A204.1 (cell line): ENCODE results near the gene OR6B2.
A peak's percentile ranks its signal among the peaks of the same experiment; 100 is the strongest.
"Not testable (repeated sequence)": the region's sequence is repeated elsewhere in the genome, so short reads cannot be mapped to it uniquely, and the experiment has no call there.

ENCODE experiments used
- FAIRE-seq: peaks from 2 replicates; lab custom pipeline; 2012; peaks lifted over from hg19 to GRCh38; lab: Jason Lieb, UNC

Gene OR6B2

DNA sequence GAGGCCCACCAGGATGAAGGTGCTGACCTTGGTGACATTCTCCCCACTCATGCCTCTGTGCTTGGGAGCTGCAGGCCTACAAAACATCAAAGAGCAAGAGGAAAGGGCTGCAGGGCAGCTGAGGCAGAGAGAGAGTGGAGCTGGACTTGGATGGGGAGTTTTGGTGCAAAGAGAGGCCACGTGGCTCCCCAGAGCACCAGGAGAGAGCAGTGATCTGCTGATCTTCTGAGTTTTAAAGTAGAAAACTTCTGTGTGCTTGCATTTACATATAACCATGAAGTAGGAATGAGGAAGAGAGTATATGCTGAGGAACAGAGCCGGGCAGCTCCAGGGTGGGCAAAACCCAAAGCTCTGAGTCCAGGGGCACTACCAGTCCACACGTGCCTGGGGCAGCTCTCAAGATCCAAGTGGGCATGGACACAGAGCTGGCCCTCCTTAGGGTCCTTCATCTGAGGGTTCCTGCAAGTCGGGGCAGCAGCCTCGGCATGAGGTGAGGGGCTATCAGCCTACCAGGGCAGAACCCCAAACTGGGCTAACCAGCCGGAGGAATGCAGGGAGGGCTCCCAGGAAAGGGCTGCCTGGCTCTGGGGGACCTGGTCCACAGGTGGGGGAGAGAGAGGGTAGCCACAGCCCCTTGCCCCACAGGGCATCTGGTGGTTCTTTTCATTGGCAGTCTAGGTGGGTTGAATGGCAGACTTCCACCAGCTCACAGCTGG is at the start of gene OR6B2:
Gene OR6B2, minus strand, starts transcription at position 51 of the 716 bp plus-strand sequence. Its CDS starts 0 bp downstream, at position 51.
- no peak for FAIRE-seq

DNA sequence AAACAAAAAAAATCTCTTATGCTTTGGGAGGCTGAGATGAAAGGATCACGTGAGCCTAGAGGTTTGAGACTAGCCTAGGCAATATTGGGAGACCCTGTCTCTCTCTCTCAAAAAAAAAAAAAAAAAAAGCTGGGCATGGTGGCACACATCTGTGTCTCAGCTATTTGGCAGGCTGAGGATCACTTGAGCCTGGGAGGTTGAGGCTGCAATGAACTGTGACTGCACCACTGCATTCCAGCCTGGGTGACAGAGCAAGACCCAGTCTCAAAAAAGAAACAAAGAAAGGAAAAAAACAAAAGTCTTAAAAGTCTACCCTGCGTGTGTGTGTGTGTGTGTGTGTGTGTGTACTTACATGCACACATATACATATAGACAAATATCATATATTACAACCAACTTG is 48.4 kb upstream of the OR6B2 start:
- FAIRE-seq = no peak

DNA sequence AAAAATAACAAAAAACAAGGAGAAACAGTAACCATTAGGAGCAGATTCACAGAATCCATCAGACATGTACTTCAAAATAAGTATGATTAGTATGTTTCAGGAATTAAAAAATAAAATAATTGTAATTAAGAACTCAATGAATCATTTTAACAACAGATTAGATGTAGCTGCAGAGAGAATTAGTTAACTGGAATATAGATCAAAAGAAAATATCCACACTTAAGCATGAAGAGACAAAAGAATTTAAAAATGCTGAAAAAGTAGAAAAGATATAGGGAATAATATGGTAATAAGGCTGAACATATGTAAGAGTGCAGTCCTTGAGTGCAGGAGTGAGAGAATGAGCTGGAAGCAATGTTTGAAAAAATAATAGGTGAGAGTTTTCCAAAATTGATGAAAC is 47.2 kb upstream of the OR6B2 start:
- FAIRE-seq = no peak

DNA sequence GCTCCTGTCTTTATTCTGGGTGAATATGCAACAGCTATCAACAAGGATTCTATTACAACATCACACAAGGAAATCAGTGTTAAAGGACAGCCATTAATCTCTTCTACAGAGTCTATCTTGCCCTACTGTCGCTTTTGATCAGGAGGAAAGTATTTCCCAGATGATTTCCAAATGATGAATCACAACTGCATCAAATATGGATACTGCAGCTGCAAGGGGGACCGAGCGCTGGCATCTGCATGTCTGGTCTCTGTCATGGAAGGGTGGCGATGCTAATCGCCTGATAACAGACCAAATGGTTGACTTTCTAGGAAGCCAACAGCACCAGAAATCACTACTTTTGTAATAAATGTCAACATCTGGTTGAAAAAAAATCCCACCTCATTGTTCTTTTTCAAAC is 44.3 kb upstream of the OR6B2 start:
- no peak for FAIRE-seq

DNA sequence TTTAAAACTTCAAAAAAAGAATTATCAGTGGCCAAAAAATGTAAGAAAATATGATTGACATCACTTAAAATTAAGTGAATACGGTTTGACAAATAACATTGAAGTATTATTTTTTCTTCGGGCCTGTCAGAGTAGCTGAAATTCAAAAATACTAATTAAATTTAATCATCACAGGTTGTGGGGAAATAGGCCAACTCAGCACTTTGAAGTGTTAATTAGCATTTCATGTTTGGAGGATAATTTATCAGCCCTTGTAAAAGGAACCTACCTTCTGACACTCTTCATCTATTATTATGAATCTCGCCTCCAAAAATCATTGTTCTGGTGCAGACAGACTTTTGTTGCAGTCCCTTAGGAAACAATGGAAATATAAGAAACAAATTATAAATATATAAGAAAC is 40.7 kb upstream of the OR6B2 start:
- no peak for FAIRE-seq

DNA sequence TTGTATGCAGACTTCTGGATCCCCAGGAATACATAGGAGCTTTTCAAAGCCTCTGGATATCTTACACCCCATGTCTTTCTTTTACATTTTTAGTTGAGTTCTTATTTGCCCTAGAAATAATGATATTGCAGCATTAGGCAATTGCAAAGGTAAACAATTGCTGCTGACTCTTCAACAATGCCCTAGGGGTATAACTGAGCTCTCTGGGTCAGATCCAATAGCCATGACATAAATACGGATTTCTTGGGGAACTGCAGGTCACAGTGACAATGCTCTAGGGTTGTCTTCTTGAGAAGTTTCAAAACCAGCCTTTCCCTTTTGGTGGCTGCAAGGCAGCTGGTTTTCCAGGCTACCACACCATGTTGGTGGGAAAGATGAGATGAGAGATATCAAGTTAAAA is 39.6 kb upstream of the OR6B2 start:
- no peak for FAIRE-seq

DNA sequence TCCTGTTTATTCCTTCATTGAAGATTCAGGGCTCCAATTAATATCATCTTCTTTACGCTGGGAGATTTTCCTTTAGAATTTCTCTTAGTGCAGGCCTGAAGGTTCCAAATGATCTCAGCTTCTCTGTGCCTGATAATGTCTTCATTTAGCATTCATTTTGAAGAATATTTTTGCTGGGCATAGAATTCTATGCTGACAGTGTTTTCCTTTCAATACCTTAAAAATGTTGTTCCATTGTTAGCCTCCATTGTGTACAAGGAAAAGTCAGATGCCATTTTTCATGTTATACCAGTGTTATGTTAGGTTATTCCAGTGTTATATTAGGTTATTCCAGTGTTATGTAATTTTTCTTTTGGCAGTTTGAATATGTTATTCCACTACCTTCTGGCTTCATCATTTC is 38.0 kb upstream of the OR6B2 start:
- FAIRE-seq = no peak

DNA sequence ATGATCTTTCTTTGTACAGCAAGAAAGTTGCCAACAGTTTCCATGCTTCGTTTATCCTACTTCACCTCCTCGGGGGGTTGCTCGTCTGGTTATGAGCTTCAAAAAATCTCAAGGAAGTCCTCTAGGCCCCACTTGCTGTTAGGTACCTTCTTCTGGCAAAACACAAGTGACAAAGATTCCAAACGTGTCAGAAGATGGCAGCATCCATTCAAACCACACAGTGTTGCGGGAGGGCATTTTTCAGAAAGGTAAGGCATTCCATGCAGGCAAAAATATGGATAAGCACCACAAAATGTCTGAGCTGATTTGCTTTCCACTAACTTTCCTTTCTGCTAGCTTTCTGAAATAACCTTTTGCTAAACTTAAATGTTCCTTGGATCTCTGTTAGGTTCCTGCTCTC is 36.3 kb upstream of the OR6B2 start:
- FAIRE-seq = no peak

DNA sequence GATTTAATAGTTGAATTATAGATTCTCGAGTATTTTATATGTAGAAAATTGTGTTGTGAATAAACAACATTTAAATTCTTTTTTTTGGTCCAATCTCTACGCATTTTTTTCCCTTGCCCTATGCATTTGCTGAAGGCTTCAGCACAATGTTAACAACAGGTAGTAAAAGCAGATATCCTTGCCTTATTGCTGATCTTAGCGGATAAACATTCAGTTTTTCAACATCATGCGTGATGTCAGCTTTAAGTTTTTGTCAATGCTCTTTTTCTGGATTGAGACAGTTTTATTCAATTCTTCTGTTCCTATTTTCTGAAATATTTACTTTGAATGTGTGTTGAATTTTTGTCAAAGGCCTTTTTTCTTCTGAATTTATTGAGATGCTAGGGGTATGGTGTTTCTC is 34.7 kb upstream of the OR6B2 start:
- no peak for FAIRE-seq

DNA sequence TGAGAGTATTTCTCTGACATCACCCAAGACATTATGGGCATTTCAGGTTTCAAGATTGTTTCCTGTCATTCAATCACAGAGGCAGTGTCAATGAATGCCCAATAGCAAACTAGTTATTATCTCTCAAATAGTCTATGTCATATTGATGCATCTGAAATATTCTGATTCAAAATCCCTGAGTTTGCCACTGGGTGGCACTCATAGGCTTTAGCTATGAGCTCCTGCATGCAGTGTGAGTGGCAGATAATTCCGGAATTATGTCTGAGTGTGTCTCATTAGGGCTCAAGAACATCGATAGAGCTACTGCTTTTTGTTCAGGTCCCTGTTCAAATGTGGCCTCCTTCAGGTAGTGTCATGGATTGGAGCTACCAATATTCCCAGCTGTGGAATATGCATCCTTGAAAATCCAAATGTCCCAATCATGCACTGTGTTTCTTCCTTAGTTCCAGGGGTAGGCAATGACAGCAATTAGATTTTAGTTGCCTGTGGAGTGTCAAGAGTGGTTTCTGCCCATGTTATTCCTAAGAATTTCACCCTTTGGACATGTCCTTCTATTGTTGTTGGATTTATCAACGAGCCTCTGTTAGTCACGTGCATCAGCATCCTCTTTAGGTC is 30.9 kb upstream of the OR6B2 start:
- peak; percentile 94 for FAIRE-seq

DNA sequence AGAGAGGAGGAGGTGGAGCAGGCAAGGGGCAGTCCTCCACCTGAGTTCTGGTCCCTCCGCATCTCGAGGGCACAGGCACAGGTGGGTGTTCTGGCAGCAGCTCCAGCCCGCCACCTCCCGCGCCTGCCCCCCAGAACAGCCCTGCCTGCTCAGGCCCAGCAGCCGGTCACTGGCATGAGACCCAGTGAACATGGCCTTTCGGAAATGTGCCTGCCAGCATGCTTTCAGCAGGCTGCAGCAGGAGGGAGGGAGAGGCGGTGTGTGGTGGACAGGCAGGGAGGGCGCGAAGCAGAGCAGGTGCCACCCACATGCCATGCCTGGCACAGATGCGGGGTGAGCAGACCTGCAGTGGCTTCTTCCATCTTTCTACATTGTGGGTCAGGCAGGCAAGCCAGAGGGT is 26.4 kb upstream of the OR6B2 start:
- FAIRE-seq = no peak

DNA sequence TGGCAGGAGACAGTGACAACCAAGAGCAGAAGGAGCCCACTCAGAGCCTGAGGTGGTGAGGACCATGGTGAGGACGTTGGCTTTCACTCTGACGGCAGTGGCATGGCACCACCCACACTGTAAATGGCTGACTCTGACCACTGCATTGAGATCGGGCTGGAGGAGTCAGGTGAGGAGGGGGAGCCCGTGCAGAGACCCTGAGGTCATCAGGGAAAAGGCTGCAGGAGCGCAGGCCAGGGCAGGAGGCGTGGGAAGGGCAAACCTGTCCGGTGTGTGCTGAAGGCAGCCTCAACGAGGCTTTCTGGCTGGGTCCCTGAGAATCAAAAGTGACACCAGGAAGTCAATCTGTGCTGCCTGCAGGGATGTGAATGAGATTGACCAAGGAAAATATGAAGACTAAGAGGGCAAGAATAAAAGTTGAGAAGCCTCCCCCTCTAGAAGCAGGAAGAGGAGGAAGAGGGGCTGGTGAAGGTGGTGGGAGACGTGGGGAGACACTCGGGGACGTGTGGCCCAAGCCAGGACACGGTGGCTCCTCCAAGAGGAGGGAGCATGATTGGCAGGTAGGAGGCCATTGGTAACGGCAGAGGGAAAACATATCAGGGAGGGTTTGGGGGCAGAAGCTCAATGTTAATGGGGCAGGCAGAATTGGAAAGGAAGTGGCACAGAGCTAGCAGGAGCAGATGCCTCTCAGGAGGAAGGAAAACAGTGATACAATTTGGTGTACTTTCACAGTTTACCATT is 25.1 kb upstream of the OR6B2 start:
- no peak for FAIRE-seq

DNA sequence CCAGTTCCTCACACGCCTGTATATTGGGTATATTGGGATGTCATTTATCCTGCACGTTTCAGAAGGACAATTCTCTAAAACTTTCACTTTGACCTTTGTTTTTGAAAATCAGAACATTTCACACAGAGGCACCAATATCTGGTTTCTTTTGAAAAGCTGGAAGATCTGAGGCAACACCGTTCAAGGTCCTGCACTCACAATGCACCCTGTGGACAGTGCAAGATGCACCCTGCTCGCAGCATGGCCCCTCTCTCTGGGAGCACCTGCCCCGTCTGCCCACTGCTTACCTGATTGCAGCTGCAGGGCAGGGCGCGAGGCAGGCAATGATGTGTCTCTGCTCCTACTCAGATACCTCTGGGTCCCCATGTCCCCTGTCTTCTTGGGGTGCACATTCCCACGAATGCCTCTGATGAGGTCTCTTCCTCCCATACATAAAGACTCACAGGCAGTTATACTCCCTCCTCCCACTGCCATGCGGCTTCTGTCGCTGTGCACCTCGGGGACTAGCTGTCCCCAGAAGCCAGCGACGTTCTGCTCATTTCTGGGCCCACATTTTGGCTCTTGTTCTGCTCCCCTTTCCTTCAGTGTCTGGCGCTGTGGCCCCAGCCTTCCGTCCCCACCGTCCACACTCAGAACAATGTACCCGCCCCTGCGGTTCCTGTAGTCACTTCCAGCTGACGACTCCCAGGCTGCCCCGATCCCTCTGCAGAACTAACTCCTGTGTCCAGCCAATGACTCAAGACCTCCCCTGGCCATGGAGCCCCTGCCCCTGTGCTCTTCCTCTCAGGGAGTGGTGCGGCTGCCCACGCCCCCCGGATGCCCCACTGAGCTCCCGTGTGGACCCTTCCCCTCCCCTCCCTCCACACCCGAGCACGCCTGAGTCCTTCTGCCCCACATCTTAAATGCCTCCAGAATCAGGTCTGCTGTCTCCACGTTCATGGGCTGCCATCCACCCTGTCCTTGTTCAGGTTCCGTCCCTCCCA is 23.2 kb upstream of the OR6B2 start, which contains the start of gene OR6B3:
Gene OR6B3, minus strand, starts transcription at position 349 of the 983 bp plus-strand sequence.
- no peak for FAIRE-seq

DNA sequence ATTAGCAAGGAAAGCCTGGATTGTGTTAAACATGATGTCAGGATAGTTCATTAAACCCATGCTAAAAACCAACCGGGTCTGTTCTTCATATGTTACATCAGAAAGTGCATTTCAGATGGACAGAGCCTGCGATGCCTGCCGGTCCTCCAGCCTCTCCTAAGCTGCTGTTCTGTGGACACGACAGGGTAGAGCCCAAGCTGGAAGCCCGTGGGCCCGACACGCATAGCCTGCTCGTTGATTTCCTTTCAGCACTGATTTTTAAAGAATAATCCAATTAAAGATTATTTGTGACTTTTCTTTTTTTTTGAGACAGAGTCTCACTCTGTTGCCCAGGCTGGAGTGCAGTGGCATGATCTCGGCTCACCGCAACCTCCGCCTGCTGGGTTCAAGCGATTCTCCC is 22.3 kb upstream of the OR6B2 start:
- FAIRE-seq = no peak

DNA sequence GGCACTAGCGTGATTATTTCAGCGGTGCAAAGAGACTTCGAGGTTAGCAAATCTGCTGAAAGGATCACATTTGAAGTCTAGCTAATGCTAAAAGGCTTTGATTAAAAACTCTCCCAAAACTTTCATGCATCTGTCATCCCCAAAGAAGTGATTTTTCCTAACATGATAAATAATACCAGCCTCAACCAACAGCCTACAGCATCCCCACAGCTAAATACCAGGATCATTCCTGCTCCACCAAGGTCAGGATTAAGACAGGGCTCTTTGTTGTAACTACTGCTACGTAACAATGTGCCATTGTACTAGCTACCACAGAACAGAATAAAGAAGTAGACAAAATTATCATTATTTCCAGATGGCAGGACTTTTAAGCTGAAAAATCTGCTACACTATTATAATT is 21.5 kb upstream of the OR6B2 start:
- FAIRE-seq = no peak

DNA sequence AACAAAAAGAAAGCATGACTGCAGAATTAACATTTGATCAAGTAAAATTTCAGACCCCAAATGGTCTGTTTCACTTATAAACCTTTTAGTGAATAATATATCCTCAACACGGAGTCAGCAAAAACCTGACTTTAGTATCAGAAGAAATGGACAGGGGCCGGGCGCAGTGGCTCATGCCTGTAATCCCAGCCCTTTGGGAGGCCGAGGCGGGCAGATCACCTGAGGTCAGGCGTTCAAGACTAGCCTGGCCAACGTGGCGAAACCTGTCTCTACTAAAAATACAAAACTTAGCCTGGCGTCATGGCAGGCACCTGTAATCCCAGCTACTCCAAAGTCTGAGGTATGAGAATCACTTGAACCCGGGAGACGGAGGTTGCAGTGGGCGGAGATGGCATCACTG is 20.0 kb upstream of the OR6B2 start:
- no peak for FAIRE-seq

DNA sequence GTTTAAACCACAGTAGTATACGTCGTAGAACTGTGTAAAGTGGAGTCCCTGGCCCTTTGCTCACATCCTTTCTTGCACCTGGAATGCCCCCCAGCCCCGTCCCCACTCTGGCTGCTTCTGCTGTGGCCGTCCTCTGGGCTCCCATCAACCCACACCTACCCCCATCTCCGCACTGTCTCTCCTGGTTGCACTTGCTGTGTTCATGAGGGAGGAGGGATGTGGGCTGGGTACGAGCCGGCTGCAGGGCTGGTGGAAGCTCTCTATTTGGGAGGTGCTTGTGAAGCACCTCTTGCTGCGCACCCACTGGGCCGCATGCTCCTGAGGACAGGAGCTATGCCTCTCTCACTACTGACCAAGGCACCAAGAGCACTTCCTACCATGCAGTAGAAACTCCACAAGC is 18.0 kb upstream of the OR6B2 start:
- no peak for FAIRE-seq

DNA sequence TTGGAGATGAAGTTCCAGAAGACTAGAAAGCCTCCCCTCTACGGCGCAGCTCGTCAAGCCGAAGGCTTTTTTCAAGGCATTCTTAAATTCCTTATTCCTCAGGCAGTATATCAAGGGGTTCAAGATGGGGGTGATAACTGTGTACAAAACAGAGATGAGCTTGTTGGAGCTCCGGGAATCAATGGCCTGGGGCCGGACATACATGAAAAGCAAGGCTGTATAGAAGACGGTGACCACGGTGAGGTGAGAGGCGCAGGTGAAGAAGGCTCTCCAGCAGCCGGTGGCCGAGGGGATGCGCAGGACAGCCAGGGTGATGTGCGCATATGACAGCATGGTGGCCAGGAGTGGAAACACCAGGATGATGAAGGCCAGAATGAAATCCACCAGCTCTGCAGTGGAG is 14.9 kb upstream of the OR6B2 start:
- no peak for FAIRE-seq

DNA sequence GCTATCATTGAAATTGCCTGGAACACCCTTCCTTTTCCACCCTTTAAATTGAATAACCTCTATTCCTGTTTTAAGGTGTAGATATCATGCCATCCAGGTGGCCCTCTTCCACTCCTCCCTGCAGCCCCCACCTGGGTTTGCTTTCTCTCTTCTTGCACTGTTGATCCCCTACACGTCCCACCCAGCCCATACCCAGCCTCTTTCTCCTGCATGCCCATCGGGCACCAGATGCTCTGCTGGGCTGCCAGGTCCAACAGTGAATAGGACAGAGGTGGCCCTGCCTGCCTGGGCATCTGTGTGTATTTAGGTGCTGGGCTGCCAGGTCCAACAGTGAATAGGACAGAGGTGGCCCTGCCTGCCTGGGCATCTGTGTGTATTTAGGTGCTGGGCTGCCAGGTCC is 13.9 kb upstream of the OR6B2 start:
- FAIRE-seq = not testable (repeated sequence)

DNA sequence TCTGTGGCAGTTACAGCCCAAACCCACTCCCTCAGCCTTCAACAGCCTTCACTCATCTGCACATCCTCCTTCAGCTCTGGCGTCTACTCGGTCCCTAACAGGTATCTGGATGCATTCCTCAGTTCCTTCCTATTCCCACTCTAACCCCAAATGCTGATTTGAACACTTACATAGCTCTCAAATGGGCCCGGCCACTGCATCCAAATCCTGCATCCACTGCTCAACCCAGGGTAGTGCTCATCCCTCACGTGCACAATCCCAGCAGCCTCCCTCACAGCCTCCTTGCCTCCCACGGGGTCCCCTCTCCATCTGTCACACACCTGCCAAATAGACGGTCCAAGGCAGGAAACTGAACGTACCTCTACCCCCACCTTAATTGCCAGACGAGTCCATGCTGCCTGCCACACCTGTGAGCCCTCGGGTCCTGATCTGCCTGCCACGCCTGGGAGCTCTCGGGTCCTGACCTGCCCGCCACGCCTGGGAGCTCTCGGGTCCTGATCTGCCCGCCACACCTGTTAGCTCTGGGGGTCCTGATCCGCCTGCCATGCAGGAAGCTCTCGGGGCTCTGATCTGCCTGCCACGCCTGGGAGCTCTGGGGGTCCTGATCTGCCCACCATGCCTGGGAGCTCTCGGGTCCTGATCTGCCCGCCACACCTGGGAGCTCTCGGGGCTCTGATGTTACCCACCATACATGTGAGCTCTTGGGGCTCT is 13.2 kb upstream of the OR6B2 start:
- FAIRE-seq = no peak

DNA sequence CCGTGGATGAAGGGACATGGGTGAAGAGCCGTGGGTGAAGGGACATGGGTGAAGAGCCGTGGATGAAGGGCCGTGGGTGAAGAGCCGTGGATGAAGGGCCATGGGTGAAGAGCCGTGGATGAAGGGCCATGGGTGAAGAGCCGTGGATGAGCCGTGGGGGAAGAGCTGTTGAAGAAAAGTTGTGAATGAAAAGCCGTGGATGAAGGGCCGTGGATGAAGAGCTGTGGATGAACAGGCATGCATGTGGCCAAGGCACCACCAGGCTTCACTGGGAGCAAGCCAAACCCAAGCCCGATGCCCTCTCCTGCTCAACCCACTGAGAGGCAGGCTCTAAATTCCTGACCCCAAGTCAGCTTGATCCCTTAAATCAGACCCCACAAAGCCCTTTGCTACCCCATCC is 12.5 kb upstream of the OR6B2 start:
- no peak for FAIRE-seq

DNA sequence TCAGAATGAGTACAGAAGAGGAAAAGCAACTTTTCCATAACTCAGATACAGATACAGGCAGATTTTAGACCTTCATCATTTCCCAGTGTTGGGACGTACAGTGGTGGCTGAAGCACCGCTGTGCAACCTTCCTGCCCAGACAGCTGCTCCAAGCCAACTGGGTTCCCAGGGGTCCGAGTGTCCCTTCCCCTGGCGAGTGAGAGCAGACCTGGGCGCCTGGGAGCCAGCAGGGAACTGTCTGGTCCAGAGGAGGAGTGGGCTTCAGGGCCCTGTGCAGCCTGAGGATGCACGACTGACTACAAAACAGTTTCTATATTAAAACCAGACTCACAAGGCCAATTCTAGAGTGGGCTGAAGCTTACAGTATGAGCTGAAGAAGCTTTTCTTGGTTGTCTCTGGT is 11.1 kb upstream of the OR6B2 start:
- FAIRE-seq = no peak
